ENCODE results near the gene ZNF672.
A peak's percentile ranks its signal among the peaks of the same experiment; 100 is the strongest.
"Not testable (repeated sequence)": the region's sequence is repeated elsewhere in the genome, so short reads cannot be mapped to it uniquely, and the experiment has no call there.

The ZNF672 gene

GRCh38 chr1:248837781-248838356 is at the start of gene ZNF672:
Gene ZNF672 (plus strand): TSS chr1:248838224. CDS start chr1:248847275, 9,051 bp downstream.
- DNase-seq: peak; percentile 94 to 95

- DNase-seq: no peak
Measured at GRCh38 chr1:248788327-248788726, 49.7 kb upstream of the ZNF672 start.

GRCh38 chr1:248789337-248789736 is 48.7 kb upstream of the ZNF672 start:
- DNase-seq: not testable (repeated sequence)

GRCh38 chr1:248790456-248790855 is 47.6 kb upstream of the ZNF672 start:
- no peak for DNase-seq

- DNase-seq: no peak
Measured at GRCh38 chr1:248791010-248791409, 47.0 kb upstream of the ZNF672 start.

- DNase-seq: no peak
Measured at GRCh38 chr1:248792342-248792741, 45.7 kb upstream of the ZNF672 start.

- no peak for DNase-seq
Measured at GRCh38 chr1:248793592-248793991, 44.4 kb upstream of the ZNF672 start.

GRCh38 chr1:248794663-248795062 is 43.4 kb upstream of the ZNF672 start:
- not testable (repeated sequence) for DNase-seq

GRCh38 chr1:248798791-248799190 is 39.2 kb upstream of the ZNF672 start:
- no peak for DNase-seq

- no peak for DNase-seq
Measured at GRCh38 chr1:248800459-248800858, 37.6 kb upstream of the ZNF672 start.

- no peak for DNase-seq
Measured at GRCh38 chr1:248802454-248802853, 35.6 kb upstream of the ZNF672 start.

GRCh38 chr1:248803501-248803900 is 34.5 kb upstream of the ZNF672 start:
- not testable (repeated sequence) for DNase-seq

- peak; percentile 13 to 51 for DNase-seq
Measured at GRCh38 chr1:248804771-248805681, 33.0 kb upstream of the ZNF672 start.

GRCh38 chr1:248805876-248806275 is 32.1 kb upstream of the ZNF672 start:
- no peak for DNase-seq

- DNase-seq: peak; percentile 43 to 63
Measured at GRCh38 chr1:248807067-248807737, 30.8 kb upstream of the ZNF672 start.

GRCh38 chr1:248808876-248809275 is 29.1 kb upstream of the ZNF672 start:
- no peak for DNase-seq

- DNase-seq: no peak
Measured at GRCh38 chr1:248810000-248810726, 27.9 kb upstream of the ZNF672 start.

- DNase-seq: no peak
Measured at GRCh38 chr1:248810727-248811513, 27.1 kb upstream of the ZNF672 start.

GRCh38 chr1:248811514-248812490 is 26.2 kb upstream of the ZNF672 start:
- no peak for DNase-seq

GRCh38 chr1:248812736-248813425 is 25.1 kb upstream of the ZNF672 start:
- no peak for DNase-seq

Measured in CD4-positive, alpha-beta T cell treated with Interleukin-4 for 1 hour (primary cell).